Stimulated activated CD4-positive, alpha-beta T cell treated with anti-CD3 and anti-CD28 coated beads, Interleukin-15, amount 100 ng/mL, for 48 hours (primary cell): ENCODE data around the gene CCDC85B.
A peak's percentile ranks its signal among the peaks of the same experiment; 100 is the strongest.
"Not testable (repeated sequence)": the region's sequence is repeated elsewhere in the genome, so short reads cannot be mapped to it uniquely, and the experiment has no call there.

ENCODE experiments used
- DNase-seq, 2 donors: peaks; one replicate each; pipeline ENCODE4 v3.0.0-alpha.2; 2020; ENCODE audit warnings: low read depth in 2 of 2

Gene CCDC85B

GRCh38 chr11:65886826-65887722, 3.4 kb upstream of the CCDC85B start:
- DNase-seq: no peak

- no peak for DNase-seq
These were observed 2.7 kb upstream of the CCDC85B start for GRCh38 chr11:65887723-65888162.

GRCh38 chr11:65888163-65888814, 2.2 kb upstream of the CCDC85B start, which contains the start of gene FIBP:
FIBP (minus strand) TSS chr11:65888471; CDS start chr11:65888418, 53 bp downstream.
- DNase-seq: peak; percentile 95 to 98

- no peak for DNase-seq
These were observed 1.0 kb downstream of the CCDC85B start for GRCh38 chr11:65891219-65892136.

GRCh38 chr11:65892137-65892540, 1.7 kb downstream of the CCDC85B start:
- not testable (repeated sequence) for DNase-seq

- no peak for DNase-seq
These were observed 2.3 kb downstream of the CCDC85B start for GRCh38 chr11:65892661-65893317.

- no peak for DNase-seq
These were observed 3.6 kb downstream of the CCDC85B start for GRCh38 chr11:65894034-65894591.

GRCh38 chr11:65895482-65895981, 5.1 kb downstream of the CCDC85B start:
- DNase-seq: no peak

DNA sequence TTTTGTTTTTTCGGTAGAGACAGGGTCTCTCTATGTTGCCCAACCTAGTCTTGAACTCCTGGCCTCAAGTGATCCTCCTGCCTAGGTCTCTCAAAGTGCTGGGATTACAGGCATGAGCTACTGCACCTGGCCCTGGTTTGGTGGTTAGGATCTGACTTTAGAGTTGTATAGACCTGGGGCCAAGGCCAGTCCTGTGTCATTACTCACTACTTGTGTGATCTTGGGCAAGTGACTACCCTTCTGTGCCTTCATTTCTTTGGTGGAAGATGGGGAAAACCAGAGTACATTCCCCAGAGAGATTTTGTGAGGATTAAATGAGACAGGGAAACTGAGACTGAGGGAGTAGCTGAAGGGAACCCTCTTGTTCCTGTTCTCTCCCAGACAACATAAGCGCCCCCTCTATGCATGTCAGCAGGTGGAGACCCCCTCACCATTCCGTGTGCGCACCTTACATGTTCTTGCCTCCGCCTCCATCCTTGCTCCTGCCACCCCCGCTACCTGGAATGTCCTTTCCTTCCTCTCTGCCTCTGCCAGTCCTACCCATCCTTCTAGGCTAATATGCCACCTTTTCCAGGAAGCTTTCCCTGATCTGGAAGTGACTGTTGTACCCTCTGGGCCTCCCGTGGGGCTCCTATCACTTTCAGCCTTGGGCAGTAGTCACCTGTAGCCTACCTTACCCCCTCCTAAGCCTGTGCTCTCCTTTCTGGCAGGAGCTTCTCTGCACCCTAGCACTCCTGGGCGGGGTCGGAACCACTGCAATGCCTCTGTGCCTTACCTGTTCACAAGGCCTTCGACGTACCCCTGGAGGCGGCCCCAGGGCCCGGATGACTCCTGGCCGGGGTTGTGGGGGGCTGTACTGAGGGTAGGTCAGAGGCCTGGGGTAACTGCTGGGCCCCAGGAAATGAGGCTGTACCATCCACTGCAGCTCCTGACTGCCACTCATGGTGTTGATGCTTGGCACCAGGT, 5.8 kb downstream of the CCDC85B start:
- DNase-seq: no peak

GRCh38 chr11:65897020-65897471, 6.6 kb downstream of the CCDC85B start:
- no peak for DNase-seq

DNA sequence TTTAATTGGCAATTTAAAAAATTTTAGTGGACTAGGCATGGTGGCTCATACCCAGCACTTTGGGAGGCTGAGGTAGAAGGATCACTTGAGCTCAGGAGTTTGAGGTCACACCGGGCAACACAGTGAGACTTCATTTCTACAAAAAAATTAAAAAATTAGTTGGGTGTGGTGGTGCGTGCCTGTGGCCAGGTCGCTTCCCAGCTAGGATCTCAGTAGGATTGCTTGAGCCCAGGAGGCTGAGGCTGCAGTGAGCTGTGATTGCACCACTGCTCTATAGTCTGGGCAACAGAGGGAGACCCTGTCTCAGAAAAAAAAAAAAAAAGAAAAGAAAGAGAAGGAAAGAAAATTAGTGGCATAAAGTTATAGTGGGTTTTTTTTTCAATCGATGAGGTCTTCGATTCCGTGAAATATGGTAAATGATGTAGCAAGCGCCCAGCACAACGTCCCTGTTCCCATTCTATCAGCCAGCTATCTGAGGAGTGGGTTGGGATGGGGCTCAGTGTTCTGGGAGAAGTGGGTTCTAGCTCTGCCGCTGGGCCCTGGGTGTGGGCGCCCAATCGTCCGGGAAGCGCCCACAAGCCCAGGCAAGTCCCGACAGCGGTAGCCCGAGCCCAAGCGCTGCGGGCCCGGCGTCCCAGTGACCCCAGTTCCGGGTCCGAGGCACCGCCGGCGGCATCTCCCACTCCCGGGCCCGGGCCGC, 8.3 kb downstream of the CCDC85B start:
- no peak for DNase-seq

DNA sequence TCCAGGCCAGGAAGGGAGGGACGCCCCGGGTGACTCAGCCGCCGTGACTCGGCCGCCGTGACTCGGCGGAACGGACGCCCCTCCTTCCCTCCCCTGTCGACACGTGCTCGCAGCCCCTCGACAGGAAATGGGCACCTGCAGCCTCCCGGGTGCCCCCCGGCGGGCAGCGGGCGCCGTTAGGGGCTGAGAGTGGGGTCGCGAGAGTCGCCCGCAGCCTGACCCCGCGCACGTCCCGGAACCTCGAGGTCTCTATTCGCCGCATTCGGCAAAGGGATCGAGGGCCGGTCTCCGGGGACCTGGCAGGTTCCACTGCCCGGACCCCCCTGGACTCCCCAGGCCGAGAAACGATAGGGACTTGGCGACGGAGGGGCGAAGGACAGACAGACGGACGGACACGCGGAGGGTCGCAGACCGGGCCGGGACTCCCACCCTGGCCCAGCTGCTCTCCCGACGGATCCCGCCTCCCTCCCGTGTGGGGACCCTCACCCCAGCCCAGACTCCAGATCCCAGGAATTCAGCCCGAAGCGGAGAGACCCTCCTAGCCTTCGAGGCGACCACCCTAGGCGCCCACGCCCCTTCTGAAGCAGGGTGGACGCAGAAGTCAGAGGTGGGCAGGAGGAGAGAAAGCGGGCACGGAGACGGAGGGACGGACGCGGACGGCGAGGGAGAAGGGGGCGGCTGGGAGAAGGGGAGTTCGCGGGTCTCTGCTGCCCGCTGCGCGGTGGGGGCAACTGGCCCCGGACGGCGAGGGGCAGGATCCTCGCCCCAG, 9.1 kb downstream of the CCDC85B start:
- DNase-seq: peak in 1 of 2 donors; percentile 72

GRCh38 chr11:65900125-65900898, 9.8 kb downstream of the CCDC85B start, which contains the start of gene FOSL1:
FOSL1 (minus strand) TSS chr11:65900388; CDS start chr11:65900339, 49 bp downstream.
- DNase-seq: peak; percentile 92 to 97

DNA sequence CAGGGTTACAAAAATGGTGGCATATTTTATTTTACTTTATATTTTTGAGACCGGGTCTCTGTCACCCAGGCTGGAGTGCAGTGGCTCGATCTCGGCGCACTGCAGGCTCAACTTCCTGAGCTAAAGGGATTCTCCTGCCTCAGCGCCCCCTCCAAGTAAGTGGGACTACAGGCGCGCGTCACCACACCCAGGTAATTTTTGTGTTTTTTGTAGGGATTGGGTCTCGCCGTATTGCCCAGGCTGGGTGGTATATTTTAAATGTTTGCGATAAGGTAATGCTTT, 10.4 kb downstream of the CCDC85B start:
- no peak for DNase-seq

- DNase-seq: no peak
These were observed 12.6 kb downstream of the CCDC85B start for GRCh38 chr11:65903068-65903481.

- no peak for DNase-seq
These were observed 13.2 kb downstream of the CCDC85B start for GRCh38 chr11:65903715-65904114.

DNA sequence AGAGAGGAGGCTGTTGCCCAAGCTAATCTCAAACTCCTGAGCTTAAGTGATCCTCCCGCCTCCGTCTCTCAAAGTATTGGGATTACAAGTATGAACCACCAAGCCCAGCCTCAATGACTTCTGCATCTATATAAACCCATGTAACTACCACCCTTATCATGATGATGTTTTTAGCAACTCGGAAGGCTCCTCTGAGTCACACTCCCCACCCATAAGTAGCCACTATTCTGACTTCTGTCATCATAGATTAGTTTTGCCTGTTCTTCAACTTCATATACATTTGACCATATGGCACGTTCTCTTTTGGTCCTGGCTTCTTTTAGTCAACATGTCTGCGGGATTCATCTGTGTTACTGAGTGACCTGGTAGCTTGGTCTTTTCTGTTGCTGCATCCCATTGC, 16.1 kb downstream of the CCDC85B start:
- no peak for DNase-seq
